ENCODE data around the gene NPAS2.

Gene NPAS2

DNA sequence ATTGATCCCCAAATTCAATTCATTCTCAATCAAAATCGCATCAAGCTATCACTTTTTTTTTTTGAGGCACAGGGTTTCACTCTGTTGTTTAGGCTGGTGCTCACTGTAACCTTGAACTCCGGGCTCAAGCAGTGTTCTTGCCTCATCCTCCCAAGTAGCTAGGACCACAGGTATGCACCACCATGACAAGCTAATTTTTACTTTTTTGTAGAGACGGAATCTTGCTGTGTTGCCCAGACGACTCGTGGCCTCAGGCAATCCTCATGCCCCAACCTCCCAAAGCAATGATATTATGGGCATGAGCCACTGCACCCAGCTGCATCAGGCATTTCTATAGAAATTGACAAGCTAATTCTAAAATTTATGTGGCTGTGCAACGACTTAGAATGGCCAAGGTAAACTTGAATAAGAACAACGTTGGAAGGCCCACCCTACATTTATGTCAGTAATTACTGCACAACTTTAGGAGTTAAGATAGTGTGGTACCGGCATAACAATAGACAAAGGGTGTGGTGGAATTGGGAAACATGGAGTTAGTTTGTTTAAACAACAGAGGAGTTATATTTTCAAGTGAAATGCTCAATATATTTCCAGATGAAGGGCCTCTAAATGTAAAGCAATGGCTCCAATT, 78.2 kb downstream of the NPAS2 start:
- Histone ChIP-seq H3K36me3 (no peaks in the 10 kb centered on the region), H3K9me3 (replicated peaks in 1 of 11) (peaks cover 5 to 26% (median 17%) of the 10 kb centered on the region in 11 experiments; a peak in 16 of 22 replicates), H3K4me3 (no peak overlapping the region), H3K4me1 (peaks cover 14 to 25% (median 17%) of the 10 kb centered on the region in 10 experiments; a peak in 19 of 20 replicates), H3K9ac (no peak overlapping the region), H4K20me1 (no peaks in the 10 kb centered on the region), H3K27ac (no peak overlapping the region), H3K27me3 (no peaks in the 10 kb centered on the region), H3K4me2 (no peak overlapping the region)
- no peak for TF ChIP-seq Cebpa-rat (IDR thresholded peaks at IDR 0.05)

DNA sequence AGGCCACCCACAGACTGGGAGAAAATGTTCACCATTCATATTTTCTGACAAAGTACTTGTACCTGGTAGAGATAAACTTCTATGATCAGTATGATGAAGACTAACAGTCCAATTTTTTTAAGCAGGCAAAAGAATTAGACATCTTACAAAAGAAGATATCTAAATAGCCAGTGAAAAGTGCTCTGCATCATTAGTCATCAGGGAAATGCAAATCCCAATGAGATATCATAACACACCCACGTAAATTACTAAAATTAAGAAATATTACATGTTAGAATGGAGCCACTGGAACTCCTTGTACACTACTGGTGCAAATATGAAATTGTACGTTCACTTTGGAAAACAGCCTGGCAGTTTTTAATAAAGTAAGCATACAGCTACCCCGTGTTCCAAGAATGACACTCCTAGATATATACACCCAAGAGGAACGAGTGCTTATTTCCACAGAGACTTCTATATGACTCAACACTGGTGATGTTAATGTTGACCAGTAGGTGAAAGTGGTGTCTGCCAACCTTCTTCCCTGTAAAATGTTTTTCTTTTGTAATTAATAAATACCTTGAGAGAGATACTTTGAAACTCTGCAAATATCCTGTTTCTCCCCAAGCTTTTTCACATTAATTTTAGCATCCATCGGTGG, 80.3 kb downstream of the NPAS2 start:
- TF ChIP-seq Cebpa-rat (IDR thresholded peaks at IDR 0.05): no peak
- no peaks in the 10 kb centered on the region; a peak in 1 of 22 replicates for H3K27me3 ChIP-seq
- H3K4me1 ChIP-seq: peaks cover 0 to 7% (median 1%) of the 10 kb centered on the region in 10 experiments; a peak in 4 of 20 replicates
- no peak overlapping the region for H3K27ac ChIP-seq
- H4K20me1 ChIP-seq: no peaks in the 10 kb centered on the region
- no peaks in the 10 kb centered on the region for H3K36me3 ChIP-seq
- H3K9me3 ChIP-seq (replicated peaks in 1 of 11): peaks cover 5 to 26% (median 12%) of the 10 kb centered on the region in 11 experiments; a peak in 15 of 22 replicates
- H3K4me2 ChIP-seq: no peak overlapping the region
- H3K9ac ChIP-seq: no peak overlapping the region
- no peak overlapping the region for H3K4me3 ChIP-seq

DNA sequence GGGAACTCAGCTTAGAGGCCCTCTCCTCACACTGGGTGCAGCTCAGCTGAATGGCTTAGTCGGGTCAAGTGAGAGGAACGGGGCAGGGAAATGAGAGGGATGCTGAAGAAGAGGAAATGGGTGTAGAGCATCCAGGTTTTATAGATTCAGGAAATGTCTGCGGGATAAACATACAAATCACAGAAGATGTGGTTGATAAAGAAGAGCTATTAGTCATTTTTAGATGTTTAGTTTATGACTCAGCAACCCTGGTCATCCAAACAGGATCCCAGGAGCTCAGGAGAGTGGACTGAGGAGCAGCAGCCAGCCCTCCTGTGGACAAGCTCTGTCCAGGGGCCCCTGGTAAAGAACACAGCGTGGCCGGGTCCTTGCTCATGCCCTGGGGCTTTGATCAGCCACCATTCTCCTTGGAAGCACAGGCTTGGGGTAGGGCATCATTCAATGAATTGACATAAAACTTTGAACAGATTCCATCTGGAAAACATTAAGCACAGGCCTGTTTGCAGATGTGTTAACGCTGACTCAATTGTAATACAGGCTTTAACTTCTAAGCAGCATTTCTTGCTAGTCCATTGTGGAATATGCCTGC, 83.0 kb downstream of the NPAS2 start:
- peaks cover 0 to 15% (median 8%) of the 10 kb centered on the region in 11 experiments; a peak in 13 of 22 replicates for H3K9me3 ChIP-seq (replicated peaks in 1 of 11)
- TF ChIP-seq Cebpa-rat (IDR thresholded peaks at IDR 0.05): no peak
- H3K27ac ChIP-seq: no peak overlapping the region
- no peaks in the 10 kb centered on the region for H4K20me1 ChIP-seq
- no peak overlapping the region for H3K9ac ChIP-seq
- H3K4me3 ChIP-seq: no peak overlapping the region
- no peaks in the 10 kb centered on the region; a peak in 1 of 22 replicates for H3K27me3 ChIP-seq
- no peak overlapping the region for H3K4me2 ChIP-seq
- H3K36me3 ChIP-seq: no peaks in the 10 kb centered on the region
- peaks cover 0 to 2% (median 0%) of the 10 kb centered on the region in 10 experiments; a peak in 1 of 20 replicates for H3K4me1 ChIP-seq

DNA sequence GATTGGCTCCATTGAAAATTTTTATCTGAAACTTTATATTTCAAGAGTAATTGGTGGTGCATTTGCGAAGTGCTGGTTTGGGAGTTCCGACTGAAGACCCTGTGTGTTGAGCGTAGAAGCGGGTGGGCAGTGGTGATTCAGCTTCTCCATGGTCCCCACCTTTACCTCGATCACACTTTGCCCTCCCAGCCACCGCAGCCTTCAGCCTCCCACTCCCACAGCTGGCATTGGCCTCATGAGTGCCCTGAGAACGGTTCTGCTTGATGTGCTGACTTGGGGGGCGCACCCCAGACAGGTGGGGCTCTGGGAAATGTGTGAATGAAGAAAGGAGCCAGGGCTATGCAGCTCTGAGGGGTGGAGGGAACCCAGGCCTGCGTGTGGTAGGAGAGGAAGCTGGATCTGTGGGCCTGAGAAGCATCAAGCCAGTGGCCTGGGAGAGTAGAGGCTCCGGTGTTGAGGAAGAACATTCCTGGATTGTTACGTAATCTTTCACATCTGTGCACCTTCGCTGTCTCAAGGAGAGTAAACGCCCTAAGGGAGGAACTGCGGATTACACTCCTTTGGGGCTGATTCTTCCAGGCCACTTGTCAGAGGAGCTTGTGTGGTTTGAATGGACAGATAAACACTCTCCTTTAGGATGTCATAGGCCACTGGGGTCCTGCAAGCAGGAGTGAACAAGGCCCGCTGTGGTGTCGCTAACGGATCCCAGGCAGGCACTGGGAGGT, 83.8 kb downstream of the NPAS2 start:
- H3K4me3 ChIP-seq: no peak overlapping the region
- peaks cover 0 to 15% (median 8%) of the 10 kb centered on the region in 11 experiments; a peak in 13 of 22 replicates for H3K9me3 ChIP-seq (replicated peaks in 1 of 11)
- no peak overlapping the region for H3K27ac ChIP-seq
- TF ChIP-seq Cebpa-rat (IDR thresholded peaks at IDR 0.05): peak in 4 of 11 experiments; percentile 13 to 77 (median 52); a peak in 5 of 22 replicates
- H4K20me1 ChIP-seq: no peaks in the 10 kb centered on the region
- H3K4me1 ChIP-seq: peaks cover 0 to 2% (median 0%) of the 10 kb centered on the region in 10 experiments; a peak in 1 of 20 replicates
- H3K36me3 ChIP-seq: no peaks in the 10 kb centered on the region
- H3K4me2 ChIP-seq: no peak overlapping the region
- no peaks in the 10 kb centered on the region; a peak in 1 of 22 replicates for H3K27me3 ChIP-seq
- H3K9ac ChIP-seq: no peak overlapping the region

DNA sequence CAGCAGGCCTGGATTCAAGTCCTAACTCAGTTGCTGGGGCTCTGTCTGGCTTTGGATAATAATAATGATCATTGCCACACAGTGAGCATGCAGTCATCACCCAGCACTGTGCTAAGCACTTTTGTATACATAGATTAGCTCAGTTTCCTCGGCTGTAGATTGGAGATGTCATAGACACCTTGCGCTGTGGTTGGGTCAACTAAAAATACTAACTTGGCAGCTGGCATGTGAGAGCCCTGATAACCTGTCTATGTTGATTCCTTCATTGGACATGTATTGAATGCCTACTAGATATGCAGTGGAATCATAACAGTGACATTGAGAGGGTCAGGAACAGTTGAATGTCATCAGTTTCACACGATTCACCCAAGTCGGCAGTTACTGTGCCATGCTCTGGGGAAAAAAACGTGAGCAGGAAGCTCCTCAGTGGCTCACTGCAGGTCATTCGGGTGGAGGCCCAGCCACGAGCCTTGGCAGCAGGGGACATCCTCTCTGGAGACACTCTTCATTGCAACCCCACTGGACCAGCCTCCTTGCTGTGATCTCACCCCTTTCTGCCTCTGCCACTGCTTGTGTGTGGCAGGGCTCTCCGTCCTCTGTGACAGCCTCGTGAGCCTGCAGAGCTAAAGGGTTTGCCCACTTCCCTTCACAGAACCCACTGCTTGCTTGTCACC, 85.3 kb downstream of the NPAS2 start:
- Histone ChIP-seq H3K4me1 (peaks cover 0 to 2% (median 0%) of the 10 kb centered on the region in 10 experiments; a peak in 1 of 20 replicates), H3K27me3 (no peaks in the 10 kb centered on the region; a peak in 1 of 22 replicates), H3K27ac (no peak overlapping the region), H3K4me3 (no peak overlapping the region), H3K4me2 (no peak overlapping the region), H3K36me3 (no peaks in the 10 kb centered on the region), H3K9me3 (replicated peaks in 1 of 11) (peaks cover 0 to 9% (median 2%) of the 10 kb centered on the region in 11 experiments; a peak in 13 of 22 replicates), H3K9ac (no peak overlapping the region), H4K20me1 (no peaks in the 10 kb centered on the region)
- no peak for TF ChIP-seq Cebpa-rat (IDR thresholded peaks at IDR 0.05)

DNA sequence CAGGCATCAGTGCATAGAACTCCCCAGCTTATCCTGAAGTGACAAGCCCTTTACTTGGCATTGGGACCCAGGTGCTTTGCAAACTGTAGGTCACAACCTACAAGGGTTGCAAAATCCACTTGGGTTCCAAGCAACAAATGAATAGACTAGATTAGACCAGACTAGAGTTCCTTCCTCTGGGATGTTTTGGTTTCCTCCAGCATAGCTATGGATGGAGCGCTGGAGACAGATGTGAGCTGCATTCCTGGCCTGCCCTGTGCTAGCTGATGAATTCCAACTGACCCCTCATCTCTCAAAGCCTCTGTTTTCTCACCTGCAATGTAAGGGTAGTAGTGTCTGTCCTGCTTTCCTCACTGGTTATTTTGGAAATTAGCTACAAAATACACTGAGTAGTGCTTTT, 86.2 kb downstream of the NPAS2 start:
- Histone ChIP-seq H3K9me3 (replicated peaks in 1 of 11) (0 out of 22 replicates have a peak, but pooled peaks cover 0 to under 1% (median 0%) of the 10 kb centered on the region in 11 experiments), H3K36me3 (no peaks in the 10 kb centered on the region), H3K27ac (no peak overlapping the region), H3K27me3 (no peaks in the 10 kb centered on the region; a peak in 1 of 22 replicates), H3K4me3 (no peak overlapping the region), H3K9ac (no peak overlapping the region), H4K20me1 (no peaks in the 10 kb centered on the region), H3K4me2 (no peak overlapping the region), H3K4me1 (peaks cover 0 to 2% (median 0%) of the 10 kb centered on the region in 10 experiments; a peak in 1 of 20 replicates)
- no peak for TF ChIP-seq Cebpa-rat (IDR thresholded peaks at IDR 0.05)

DNA sequence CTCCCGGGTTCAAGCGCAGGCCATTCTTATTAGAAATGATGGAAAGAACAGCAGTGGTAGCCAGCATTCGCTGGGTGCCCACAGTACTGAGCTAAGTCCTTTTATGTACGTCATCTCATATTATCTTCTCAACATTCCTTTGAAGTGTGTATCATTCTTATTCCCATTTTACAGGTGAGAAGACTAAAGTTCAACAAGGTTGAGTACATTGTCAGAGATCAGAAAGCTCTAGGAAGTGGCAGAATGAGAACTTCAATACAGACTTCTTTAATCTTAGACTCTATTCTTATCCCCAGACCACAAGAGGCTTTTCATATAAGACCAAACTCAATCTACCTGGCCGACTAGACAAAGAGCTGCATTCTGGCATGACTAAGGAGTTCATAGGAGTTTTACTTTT, 86.7 kb downstream of the NPAS2 start:
- Histone ChIP-seq H3K9me3 (replicated peaks in 1 of 11) (no peaks in the 10 kb centered on the region), H4K20me1 (no peaks in the 10 kb centered on the region), H3K27ac (no peak overlapping the region), H3K4me3 (no peak overlapping the region), H3K9ac (no peak overlapping the region), H3K36me3 (no peaks in the 10 kb centered on the region), H3K4me1 (peaks cover 0 to 2% (median 0%) of the 10 kb centered on the region in 10 experiments; a peak in 1 of 20 replicates), H3K27me3 (no peaks in the 10 kb centered on the region; a peak in 1 of 22 replicates), H3K4me2 (no peak overlapping the region)
- no peak for TF ChIP-seq Cebpa-rat (IDR thresholded peaks at IDR 0.05)

DNA sequence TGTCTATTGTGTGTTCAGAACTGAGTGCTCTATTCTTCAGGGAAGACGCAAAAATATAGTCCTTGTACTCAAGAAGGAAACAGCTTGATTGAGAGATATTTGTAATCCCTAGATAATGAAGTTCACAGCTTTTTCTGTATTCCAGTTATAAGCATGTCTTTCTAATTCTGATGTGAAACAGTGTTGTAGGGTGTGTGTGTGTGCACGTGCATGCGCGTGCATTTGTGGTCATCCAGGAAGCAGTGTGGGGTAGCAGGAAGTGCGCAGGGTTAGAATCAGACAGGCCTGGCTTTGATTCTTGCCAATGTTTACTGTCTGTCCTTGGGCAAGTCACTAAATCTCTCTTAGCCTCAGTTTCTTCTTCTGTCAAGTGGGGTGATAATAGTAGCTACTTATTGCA, 87.9 kb downstream of the NPAS2 start:
- no peak for TF ChIP-seq Cebpa-rat (IDR thresholded peaks at IDR 0.05)
- Histone ChIP-seq H3K27me3 (no peaks in the 10 kb centered on the region; a peak in 1 of 22 replicates), H3K9me3 (replicated peaks in 1 of 11) (peaks cover 0 to 3% (median 0%) of the 10 kb centered on the region in 11 experiments; a peak in 1 of 22 replicates), H3K36me3 (no peaks in the 10 kb centered on the region), H3K4me1 (peaks cover 0 to under 1% (median 0%) of the 10 kb centered on the region in 10 experiments; a peak in 1 of 20 replicates), H4K20me1 (no peaks in the 10 kb centered on the region), H3K27ac (no peak overlapping the region), H3K4me2 (no peak overlapping the region), H3K4me3 (no peak overlapping the region), H3K9ac (no peak overlapping the region)
